Stimulated activated naive CD8-positive, alpha-beta T cell treated with anti-CD3 and anti-CD28 coated beads, Interleukin-15, amount 100 ng/mL, for 72 hours (primary cell): ENCODE measurements around the gene SEC16B.

Experiments used
- ATAC-seq: fragments of 150-1000 bp; cut with Tn5 transposase; 2 replicates; pipeline ENCODE4 v1.10.0; 2021; ENCODE audit warnings: mild to moderate bottlenecking, moderate library complexity
- DNase-seq, 2 donors: peaks; one replicate each; pipeline ENCODE4 v3.0.0; 2021 to 2022
- H3K27ac Mint-ChIP-seq, 2 donors: one replicate each; pipeline ENCODE4 v1.8.0; 2022; ENCODE audit warnings: mild to moderate bottlenecking in 2 of 2, mixed read lengths in 2 of 2, moderate library complexity in 2 of 2
- H3K27me3 Mint-ChIP-seq: one replicate; pipeline ENCODE4 v1.8.0; 2022; ENCODE audit warnings: mixed read lengths
- H3K4me1 Mint-ChIP-seq: one replicate; pipeline ENCODE4 v1.8.0; 2022; ENCODE audit warnings: mild to moderate bottlenecking, mixed read lengths
- H3K4me3 Mint-ChIP-seq, 2 donors: one replicate each; pipeline ENCODE4 v1.8.0; 2022; ENCODE audit warnings: mild to moderate bottlenecking in 2 of 2, mixed read lengths in 2 of 2, moderate library complexity in 1 of 2
- H3K9me3 Mint-ChIP-seq, 2 donors: one replicate each; pipeline ENCODE4 v1.8.0; 2022; ENCODE audit warnings: mixed read lengths in 2 of 2

SEC16B gene

GRCh38 chr1:177959811-177960515, 9.9 kb downstream of the SEC16B start:
- Mint-ChIP-seq H3K27me3 (no peaks in the 10 kb centered on the region), H3K9me3 (no peaks in the 10 kb centered on the region), H3K4me3 (no peak overlapping the region), H3K4me1 (no peaks in the 10 kb centered on the region), H3K27ac (no peak overlapping the region)
- no peak for ATAC-seq
- no peak for DNase-seq

- ATAC-seq (no peak), DNase-seq (no peak)
- Mint-ChIP-seq H3K4me1 (no peaks in the 10 kb centered on the region), H3K4me3 (no peak overlapping the region), H3K9me3 (no peaks in the 10 kb centered on the region), H3K27me3 (no peaks in the 10 kb centered on the region), H3K27ac (no peak overlapping the region)
These were observed 11.8 kb downstream of the SEC16B start for GRCh38 chr1:177958092-177958491.

GRCh38 chr1:177954076-177954475, 15.8 kb downstream of the SEC16B start:
- Mint-ChIP-seq H3K27me3 (no peaks in the 10 kb centered on the region), H3K27ac (no peak overlapping the region), H3K4me1 (no peaks in the 10 kb centered on the region), H3K4me3 (no peak overlapping the region), H3K9me3 (no peaks in the 10 kb centered on the region)
- ATAC-seq: no peak
- DNase-seq: no peak

- Mint-ChIP-seq H3K4me3 (no peak overlapping the region), H3K9me3 (no peaks in the 10 kb centered on the region), H3K27ac (no peak overlapping the region), H3K27me3 (no peaks in the 10 kb centered on the region), H3K4me1 (no peaks in the 10 kb centered on the region)
- DNase-seq (no peak), ATAC-seq (no peak)
These were observed 16.3 kb downstream of the SEC16B start for GRCh38 chr1:177953549-177953948.

GRCh38 chr1:177952691-177953090, 17.2 kb downstream of the SEC16B start:
- no peak overlapping the region for H3K27ac Mint-ChIP-seq

GRCh38 chr1:177952249-177952648, 17.6 kb downstream of the SEC16B start:
- no peaks in the 10 kb centered on the region for H3K9me3 Mint-ChIP-seq
- H3K27me3 Mint-ChIP-seq: no peaks in the 10 kb centered on the region
- H3K4me3 Mint-ChIP-seq: no peak overlapping the region
- no peaks in the 10 kb centered on the region for H3K4me1 Mint-ChIP-seq
- H3K27ac Mint-ChIP-seq: no peak overlapping the region
- ATAC-seq (no peak), DNase-seq (no peak)

More at GRCh38 chr1:177952691-177953090, 17.2 kb downstream of the SEC16B start:
- DNase-seq (no peak), ATAC-seq (no peak)
- H3K4me3 Mint-ChIP-seq: no peak overlapping the region
- H3K4me1 Mint-ChIP-seq: no peaks in the 10 kb centered on the region
- H3K27me3 Mint-ChIP-seq: no peaks in the 10 kb centered on the region
- no peaks in the 10 kb centered on the region for H3K9me3 Mint-ChIP-seq

- ATAC-seq (no peak), DNase-seq (no peak)
- H3K4me1 Mint-ChIP-seq: no peaks in the 10 kb centered on the region
- no peaks in the 10 kb centered on the region for H3K9me3 Mint-ChIP-seq
- peak overlapping the region in 1 of 2 donors; percentile 76 for H3K27ac Mint-ChIP-seq
- H3K27me3 Mint-ChIP-seq: no peaks in the 10 kb centered on the region
- no peak overlapping the region for H3K4me3 Mint-ChIP-seq
These were observed 19.4 kb downstream of the SEC16B start for GRCh38 chr1:177950506-177950905.

GRCh38 chr1:177948336-177948972, 21.4 kb downstream of the SEC16B start:
- Mint-ChIP-seq H3K4me1 (no peaks in the 10 kb centered on the region), H3K27ac (no peak overlapping the region), H3K27me3 (no peaks in the 10 kb centered on the region), H3K9me3 (no peaks in the 10 kb centered on the region), H3K4me3 (no peak overlapping the region)
- ATAC-seq (no peak), DNase-seq (peak; percentile 9 to 10)

GRCh38 chr1:177947623-177948022, 22.2 kb downstream of the SEC16B start:
- Mint-ChIP-seq H3K27me3 (no peaks in the 10 kb centered on the region), H3K9me3 (no peaks in the 10 kb centered on the region), H3K27ac (no peak overlapping the region), H3K4me3 (no peak overlapping the region), H3K4me1 (no peaks in the 10 kb centered on the region)
- DNase-seq (no peak), ATAC-seq (no peak)

GRCh38 chr1:177945943-177946650, 23.8 kb downstream of the SEC16B start:
- H3K27me3 Mint-ChIP-seq: no peaks in the 10 kb centered on the region

GRCh38 chr1:177944016-177944949, 25.6 kb downstream of the SEC16B start:
- ATAC-seq (no peak), DNase-seq (no peak)
- Mint-ChIP-seq H3K27me3 (no peaks in the 10 kb centered on the region), H3K4me1 (no peaks in the 10 kb centered on the region), H3K9me3 (no peaks in the 10 kb centered on the region), H3K4me3 (no peak overlapping the region), H3K27ac (peak overlapping the region; percentile 15 to 80)

More at GRCh38 chr1:177945943-177946650, 23.8 kb downstream of the SEC16B start:
- ATAC-seq: peak; percentile 53
- no peak overlapping the region for H3K27ac Mint-ChIP-seq
- DNase-seq: peak; percentile 35 to 44
- H3K9me3 Mint-ChIP-seq: no peaks in the 10 kb centered on the region
- no peaks in the 10 kb centered on the region for H3K4me1 Mint-ChIP-seq
- no peak overlapping the region for H3K4me3 Mint-ChIP-seq

GRCh38 chr1:177941976-177942375, 27.9 kb downstream of the SEC16B start:
- no peaks in the 10 kb centered on the region for H3K4me1 Mint-ChIP-seq
- no peak overlapping the region for H3K4me3 Mint-ChIP-seq
- H3K9me3 Mint-ChIP-seq: no peaks in the 10 kb centered on the region
- H3K27ac Mint-ChIP-seq: no peak overlapping the region
- DNase-seq (no peak), ATAC-seq (no peak)
- H3K27me3 Mint-ChIP-seq: no peaks in the 10 kb centered on the region

GRCh38 chr1:177940682-177941081, 29.2 kb downstream of the SEC16B start:
- DNase-seq (no peak), ATAC-seq (no peak)
- H3K4me1 Mint-ChIP-seq: no peaks in the 10 kb centered on the region
- no peaks in the 10 kb centered on the region for H3K27me3 Mint-ChIP-seq
- H3K27ac Mint-ChIP-seq: no peak overlapping the region
- no peaks in the 10 kb centered on the region for H3K9me3 Mint-ChIP-seq
- H3K4me3 Mint-ChIP-seq: no peak overlapping the region

GRCh38 chr1:177937931-177938330, 31.9 kb downstream of the SEC16B start:
- Mint-ChIP-seq H3K27me3 (no peaks in the 10 kb centered on the region), H3K4me3 (no peak overlapping the region), H3K4me1 (no peaks in the 10 kb centered on the region), H3K27ac (no peak overlapping the region), H3K9me3 (no peaks in the 10 kb centered on the region)
- ATAC-seq (no peak), DNase-seq (no peak)

- H3K4me1 Mint-ChIP-seq: no peaks in the 10 kb centered on the region
- no peak for ATAC-seq
- no peak overlapping the region for H3K27ac Mint-ChIP-seq
These were observed 32.6 kb downstream of the SEC16B start for GRCh38 chr1:177937174-177937770.

More at GRCh38 chr1:177937174-177937770, 32.6 kb downstream of the SEC16B start:
- no peaks in the 10 kb centered on the region for H3K9me3 Mint-ChIP-seq
- H3K4me3 Mint-ChIP-seq: no peak overlapping the region
- DNase-seq: no peak
- H3K27me3 Mint-ChIP-seq: no peaks in the 10 kb centered on the region
